ENCODE data around the gene SMIM10L1.

SMIM10L1 gene

DNA sequence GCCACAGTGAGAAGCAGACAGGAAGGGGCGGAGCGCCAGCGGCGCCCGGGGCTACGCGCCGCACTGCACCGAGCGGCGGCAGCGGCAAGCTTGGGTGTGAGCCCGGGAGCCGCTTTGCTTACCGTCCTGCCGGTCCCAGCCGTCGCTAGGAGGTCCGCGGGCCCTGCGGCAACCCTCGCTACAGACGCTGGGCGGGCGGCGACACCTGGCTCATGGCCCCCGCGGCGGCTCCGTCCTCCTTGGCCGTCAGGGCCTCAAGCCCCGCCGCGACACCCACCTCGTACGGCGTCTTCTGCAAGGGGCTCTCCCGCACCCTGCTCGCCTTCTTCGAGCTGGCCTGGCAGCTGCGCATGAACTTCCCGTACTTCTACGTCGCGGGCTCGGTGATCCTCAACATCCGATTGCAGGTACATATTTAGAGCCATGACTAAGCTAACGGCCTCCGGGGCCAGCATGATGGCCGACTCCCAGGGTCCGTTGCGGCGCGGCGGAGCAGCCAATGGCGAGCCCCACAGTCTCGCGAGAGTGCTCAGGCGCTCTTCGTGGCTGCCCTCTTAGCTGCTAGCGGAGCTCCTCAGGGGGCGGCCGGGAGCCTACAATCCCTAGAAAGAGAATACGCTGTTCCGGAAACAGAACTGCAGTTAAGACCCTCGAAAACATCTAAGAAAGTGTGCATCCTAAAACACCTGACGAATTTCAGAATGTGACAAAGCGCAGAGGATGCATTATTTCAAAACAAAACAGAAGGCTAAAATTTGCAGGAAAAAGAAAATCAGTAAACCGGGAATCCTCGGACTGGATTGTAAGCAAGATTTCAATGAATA lies at the start of gene SMIM10L1:
Gene SMIM10L1 (plus strand): TSS at position 50 of the 824 bp plus-strand sequence. CDS start 163 bp downstream, at position 213.
- peak; percentile 88 for DNase-seq

DNA sequence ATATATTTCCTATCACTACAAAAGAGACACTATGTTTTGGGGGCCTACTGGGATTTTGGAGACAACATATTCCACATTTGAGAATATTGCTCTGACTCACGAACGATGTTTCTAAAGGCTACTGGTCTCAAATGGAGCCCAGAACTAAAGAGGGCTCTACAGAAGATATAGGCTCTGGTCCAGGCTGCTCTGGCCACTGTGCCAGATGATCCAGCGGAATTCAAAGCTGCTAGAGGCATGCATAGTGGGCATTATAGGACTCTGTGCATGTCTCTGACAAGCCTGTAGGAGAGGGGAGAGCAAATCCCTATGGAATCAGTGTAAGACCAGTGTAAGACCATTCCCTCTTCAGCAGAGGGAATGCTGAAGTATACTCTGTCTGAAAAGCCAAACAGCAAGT lies 40.6 kb upstream of the SMIM10L1 start:
- DNase-seq, result no peak

DNA sequence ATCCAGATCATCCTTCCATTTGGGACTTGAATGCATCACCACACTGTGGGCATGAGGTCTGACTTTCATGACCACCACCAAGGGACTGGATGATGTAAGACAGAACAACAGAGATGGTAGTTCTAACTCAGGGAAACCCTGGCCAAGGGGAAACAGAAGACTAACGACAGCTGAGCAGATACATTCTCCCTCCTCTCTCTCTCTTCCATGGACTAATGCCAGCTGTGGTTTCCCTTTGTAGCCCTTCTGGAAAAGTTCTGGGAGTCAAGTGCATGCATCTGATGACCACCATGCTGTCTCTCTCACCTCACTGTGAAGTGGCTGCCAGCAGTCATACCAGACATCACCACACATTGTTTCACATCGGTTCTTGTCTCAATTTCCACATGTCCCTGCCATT lies 40.0 kb upstream of the SMIM10L1 start:
- DNase-seq, result no peak

GRCh38 chr12:11133162-11133561 lies 37.8 kb upstream of the SMIM10L1 start:
- no peak for DNase-seq

- DNase-seq, result no peak
These were observed 37.2 kb upstream of the SMIM10L1 start for GRCh38 chr12:11133816-11134215.

GRCh38 chr12:11134305-11134704 lies 36.7 kb upstream of the SMIM10L1 start, which contains the start of gene TAS2R30:
TAS2R30 (minus strand) TSS chr12:11134644; CDS start chr12:11134244, 400 bp downstream.
- no peak for DNase-seq

DNA sequence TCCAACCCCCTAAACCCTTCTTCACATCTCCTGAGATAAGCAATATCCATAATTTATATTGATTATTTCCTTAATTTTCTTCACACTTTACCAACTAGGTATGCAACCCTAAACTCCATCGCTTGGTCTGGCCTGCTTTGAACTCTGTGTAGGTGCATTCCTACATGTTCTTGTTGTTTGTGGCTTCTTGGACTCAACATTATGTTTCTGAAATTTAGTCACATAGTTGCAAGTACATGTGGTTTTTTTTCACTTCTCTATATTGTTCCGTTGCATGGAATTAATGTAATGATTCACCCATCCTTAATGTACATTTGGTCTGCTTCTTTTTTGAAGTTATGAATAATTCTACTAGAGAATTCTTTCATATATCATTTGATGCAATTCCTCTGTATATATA lies 34.9 kb upstream of the SMIM10L1 start:
- DNase-seq, result no peak

DNA sequence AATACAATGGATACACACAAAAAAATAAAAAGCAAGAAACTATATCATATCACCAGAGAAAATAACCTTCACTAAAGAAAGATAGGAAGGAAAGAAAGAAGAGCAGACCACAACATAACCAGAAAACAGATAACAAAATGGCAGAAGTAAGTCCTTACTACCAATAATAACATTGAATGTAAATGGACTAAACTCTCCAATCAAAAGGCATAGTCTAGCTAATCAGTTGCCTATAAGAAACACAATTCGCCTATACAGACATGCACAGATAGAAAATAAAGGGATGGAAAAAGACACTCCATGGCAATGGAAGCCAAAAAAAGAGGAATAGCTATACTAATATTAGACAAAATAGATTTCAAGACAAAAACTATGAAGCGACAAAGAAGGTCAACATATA lies 27.6 kb upstream of the SMIM10L1 start:
- no peak for DNase-seq

GRCh38 chr12:11144297-11144696 lies 26.7 kb upstream of the SMIM10L1 start:
- no peak for DNase-seq

GRCh38 chr12:11147420-11147819 lies 23.6 kb upstream of the SMIM10L1 start:
- no peak for DNase-seq

GRCh38 chr12:11150832-11151231 lies 20.2 kb upstream of the SMIM10L1 start:
- no peak for DNase-seq

GRCh38 chr12:11152725-11153124 lies 18.3 kb upstream of the SMIM10L1 start:
- DNase-seq, result no peak

DNA sequence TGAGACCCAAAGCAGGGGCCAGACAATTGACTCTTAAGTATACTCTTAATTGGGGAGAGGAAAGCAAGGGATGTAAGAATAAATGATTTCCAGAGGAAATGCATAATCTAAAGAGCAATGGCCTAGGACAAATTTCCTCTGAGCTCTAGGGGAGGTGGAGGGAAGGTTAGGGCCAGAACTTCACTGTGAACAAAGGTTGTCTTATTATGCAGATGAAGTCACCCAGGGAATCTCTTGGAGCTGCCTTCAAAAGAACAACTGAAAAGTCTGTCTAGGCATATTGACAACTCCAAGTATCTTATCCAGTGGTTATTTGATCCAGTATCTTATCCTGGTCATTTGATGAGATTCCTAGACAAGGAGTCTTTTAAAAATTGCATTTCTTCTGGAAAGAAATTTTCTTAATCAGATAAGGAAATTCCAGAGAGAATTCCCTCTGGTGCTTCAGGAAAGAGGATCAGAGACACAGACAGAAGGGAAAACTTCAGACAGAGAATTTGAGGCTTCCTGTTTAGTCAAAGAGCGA lies 16.5 kb upstream of the SMIM10L1 start:
- DNase-seq, result no peak

GRCh38 chr12:11158885-11159444 lies 12.0 kb upstream of the SMIM10L1 start:
- no peak for DNase-seq

- DNase-seq, result no peak
These were observed 8.5 kb upstream of the SMIM10L1 start for GRCh38 chr12:11162502-11162901.

GRCh38 chr12:11164384-11164783 lies 6.6 kb upstream of the SMIM10L1 start:
- DNase-seq, result no peak

DNA sequence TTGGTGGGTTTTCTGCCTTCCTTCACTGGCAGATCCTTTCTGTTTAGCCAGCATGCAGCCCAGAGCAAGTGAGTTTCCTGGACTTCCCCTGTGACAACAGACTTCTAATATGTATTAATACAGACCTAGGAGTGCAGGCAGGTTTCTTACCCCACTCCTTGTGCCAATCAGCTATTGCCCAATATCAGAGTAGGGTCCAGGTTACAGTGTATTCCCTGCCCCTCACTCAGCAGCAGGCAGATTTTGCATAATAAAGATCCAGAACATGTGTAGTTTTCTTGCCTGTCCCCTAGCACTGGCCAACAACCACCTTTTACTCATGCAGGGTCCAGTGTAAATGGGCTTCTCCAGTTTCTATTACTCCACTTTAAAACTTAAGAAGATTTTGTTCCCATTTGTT lies 4.7 kb upstream of the SMIM10L1 start:
- no peak for DNase-seq

DNA sequence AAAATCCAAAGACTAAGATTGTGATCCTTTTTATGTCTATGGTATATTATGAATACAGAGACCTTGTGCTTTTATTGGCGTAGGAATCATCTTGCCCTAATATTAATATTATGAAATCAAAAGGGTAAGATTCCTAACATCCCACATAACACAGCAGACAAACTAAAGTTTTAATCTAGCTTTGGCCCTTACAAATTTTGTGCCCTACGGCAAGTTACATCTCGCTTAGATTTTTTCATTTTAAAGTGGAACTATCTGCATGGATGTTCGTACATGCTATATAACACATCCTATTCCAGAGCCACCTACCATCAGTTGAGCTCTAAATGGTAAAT lies 217 bp upstream of the SMIM10L1 start:
- no peak for DNase-seq

DNA sequence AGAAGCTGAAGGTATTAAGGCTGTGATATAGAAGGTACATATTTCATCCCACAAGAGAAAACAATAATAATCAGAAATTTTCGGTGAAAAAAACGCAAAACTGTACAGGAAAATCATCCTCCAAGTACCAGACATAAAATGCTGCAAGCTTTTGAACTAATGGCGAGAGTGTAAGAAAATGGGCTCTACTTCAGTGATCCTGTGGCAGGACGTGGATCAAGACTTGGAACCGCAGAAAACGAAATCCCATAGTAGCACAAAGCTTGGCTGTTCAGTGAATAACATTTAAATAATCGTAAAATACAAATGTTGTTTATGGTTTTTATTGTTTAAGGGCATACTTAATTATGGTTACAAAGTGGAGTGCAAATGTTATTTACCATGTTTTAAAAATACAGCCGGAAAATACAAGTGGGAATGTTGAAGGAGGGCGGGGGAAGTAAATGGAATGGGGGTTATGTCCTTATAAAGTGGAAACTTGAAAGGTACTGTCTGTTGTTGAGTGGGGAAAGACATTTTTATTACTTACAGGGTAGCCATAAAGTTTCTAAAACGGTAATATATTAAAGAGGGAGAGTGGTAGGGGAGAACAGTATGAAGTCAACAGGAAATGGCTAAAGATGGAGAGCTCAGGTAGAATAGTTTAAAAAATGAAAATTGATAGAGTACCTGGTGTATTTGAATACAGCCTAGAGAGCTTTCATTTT lies 1.1 kb downstream of the SMIM10L1 start:
- DNase-seq, result no peak

- no peak for DNase-seq
These were observed 3.0 kb downstream of the SMIM10L1 start for GRCh38 chr12:11174022-11174421.

GRCh38 chr12:11178250-11178649 lies 7.3 kb downstream of the SMIM10L1 start:
- DNase-seq, result no peak

- DNase-seq, result no peak
These were observed 11.5 kb downstream of the SMIM10L1 start for GRCh38 chr12:11182529-11182928.

DNA sequence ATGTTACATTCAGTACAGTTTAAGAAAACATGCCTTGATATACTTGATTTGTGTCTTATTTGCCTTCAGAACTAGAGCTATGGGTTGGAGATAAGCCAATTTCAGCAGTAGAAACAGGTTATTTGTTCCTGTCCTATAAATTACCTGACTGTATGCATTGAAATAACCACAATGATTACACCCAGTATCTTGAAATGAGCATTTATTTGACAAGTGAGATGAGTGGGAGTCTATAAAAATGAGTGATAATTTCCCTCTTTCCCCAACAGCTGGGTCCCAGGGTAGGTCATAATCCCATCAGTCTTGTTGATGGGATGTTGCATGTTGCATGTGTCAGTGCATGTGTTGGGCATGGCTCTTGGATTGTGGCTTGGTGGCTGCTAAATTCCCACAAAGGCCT lies 12.0 kb downstream of the SMIM10L1 start:
- DNase-seq, result no peak

DNA sequence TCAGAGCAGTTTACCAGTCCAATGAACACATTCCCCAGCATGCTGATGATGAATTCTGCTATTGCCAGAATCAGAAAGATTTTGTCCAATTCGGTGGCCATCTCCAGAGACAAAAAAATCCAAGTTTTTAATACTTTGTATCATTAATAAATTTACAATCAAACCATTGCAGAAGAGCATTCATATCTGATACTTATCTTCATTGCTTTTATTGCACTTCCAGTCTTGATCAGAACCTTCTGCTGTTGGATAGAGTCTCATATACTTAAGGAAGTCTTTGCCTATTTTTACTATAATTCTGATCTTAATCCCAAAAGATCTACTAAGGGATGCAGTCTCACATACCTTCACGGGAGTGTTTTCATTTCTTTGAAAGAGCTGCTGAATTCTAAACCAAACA lies 15.8 kb downstream of the SMIM10L1 start, which contains the start of gene TAS2R42:
Gene TAS2R42 (minus strand): TSS at position 101 of the 400 bp plus-strand sequence. CDS start 0 bp downstream, at position 101.
- DNase-seq, result no peak

All from stimulated activated CD8-positive, alpha-beta memory T cell treated with anti-CD3 and anti-CD28 coated beads, Interleukin-4, amount 100 ng/mL, for 48 hours (primary cell).